ENCODE measurements around the gene PIGM.

DNA sequence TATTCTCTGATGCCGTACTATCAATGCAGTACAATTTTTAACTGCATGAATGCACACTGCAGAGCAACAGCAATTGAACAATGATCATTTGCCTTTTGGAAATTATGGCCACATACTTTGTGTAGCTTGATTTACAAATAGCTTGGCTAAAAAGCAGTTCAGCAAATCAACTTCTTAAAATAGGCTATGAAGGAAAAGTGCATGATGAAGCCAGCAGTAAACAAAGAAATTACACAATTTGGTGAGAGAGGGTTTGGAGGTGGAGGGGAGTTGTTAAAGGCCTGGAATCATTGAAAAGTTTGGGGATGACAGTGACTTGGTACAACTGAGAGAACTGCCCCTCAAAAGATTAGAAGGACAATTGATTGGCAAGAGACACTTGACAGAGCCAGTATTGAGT is 6.5 kb downstream of the PIGM start:
- no peak for TF ChIP-seq NR2C2 (CRISPR knock-in tag; IDR thresholded peaks at IDR 0.05)
- TF ChIP-seq, protein P1, sequence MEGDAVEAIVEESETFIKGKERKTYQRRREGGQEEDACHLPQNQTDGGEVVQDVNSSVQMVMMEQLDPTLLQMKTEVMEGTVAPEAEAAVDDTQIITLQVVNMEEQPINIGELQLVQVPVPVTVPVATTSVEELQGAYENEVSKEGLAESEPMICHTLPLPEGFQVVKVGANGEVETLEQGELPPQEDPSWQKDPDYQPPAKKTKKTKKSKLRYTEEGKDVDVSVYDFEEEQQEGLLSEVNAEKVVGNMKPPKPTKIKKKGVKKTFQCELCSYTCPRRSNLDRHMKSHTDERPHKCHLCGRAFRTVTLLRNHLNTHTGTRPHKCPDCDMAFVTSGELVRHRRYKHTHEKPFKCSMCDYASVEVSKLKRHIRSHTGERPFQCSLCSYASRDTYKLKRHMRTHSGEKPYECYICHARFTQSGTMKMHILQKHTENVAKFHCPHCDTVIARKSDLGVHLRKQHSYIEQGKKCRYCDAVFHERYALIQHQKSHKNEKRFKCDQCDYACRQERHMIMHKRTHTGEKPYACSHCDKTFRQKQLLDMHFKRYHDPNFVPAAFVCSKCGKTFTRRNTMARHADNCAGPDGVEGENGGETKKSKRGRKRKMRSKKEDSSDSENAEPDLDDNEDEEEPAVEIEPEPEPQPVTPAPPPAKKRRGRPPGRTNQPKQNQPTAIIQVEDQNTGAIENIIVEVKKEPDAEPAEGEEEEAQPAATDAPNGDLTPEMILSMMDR (IDR thresholded peaks at IDR 0.05), result no peak
- TF ChIP-seq ATF1 (CRISPR knock-in tag; IDR thresholded peaks at IDR 0.05), result no peak
- TF ChIP-seq ELF4 (CRISPR knock-in tag; IDR thresholded peaks at IDR 0.05; ENCODE audit: low read depth), result no peak
- TF ChIP-seq, protein P2, sequence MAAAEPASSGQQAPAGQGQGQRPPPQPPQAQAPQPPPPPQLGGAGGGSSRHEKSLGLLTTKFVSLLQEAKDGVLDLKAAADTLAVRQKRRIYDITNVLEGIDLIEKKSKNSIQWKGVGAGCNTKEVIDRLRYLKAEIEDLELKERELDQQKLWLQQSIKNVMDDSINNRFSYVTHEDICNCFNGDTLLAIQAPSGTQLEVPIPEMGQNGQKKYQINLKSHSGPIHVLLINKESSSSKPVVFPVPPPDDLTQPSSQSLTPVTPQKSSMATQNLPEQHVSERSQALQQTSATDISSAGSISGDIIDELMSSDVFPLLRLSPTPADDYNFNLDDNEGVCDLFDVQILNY (CRISPR knock-in tag; IDR thresholded peaks at IDR 0.05), result no peak
